PC-9 (cell line): ENCODE data around the gene TAGLN2. TPM values are rescaled to one million over a fixed set of nuclear protein-coding genes. Genes with fewer than 3 reads are reported as not detected.

Experiments
- Bru-seq: library from RNA; stranded (reverse); fragments of 400-500 nt; gene quantifications from one replicate; lab custom pipeline; 2021; lab: Mats Ljungman, UMichigan
- BruChase-seq, 2 experiments: library from RNA; stranded (reverse); fragments of 400-500 nt; gene quantifications; one replicate each; lab custom pipeline; 2021; lab: Mats Ljungman, UMichigan
- BruUV-seq: library from RNA; stranded (reverse); fragments of 400-500 nt; replicated peaks from 2 replicates; lab custom pipeline; 2021; lab: Mats Ljungman, UMichigan
- CTCF ChIA-PET: fragments of 300-600 bp; sonication (Branson Sonifier 250); formaldehyde crosslinking; loops from one replicate; lab custom pipeline; 2022; ENCODE audit warnings: antibody characterized with exemption; lab: Charles Lee
- POLR2A ChIA-PET: fragments of 300-600 bp; sonication (Branson Sonifier 250); formaldehyde crosslinking; loops from one replicate; lab custom pipeline; 2022; ENCODE audit warnings: antibody characterized with exemption; ENCODE audit not compliant: unreplicated experiment; lab: Charles Lee
- DNase-seq, 2 experiments: peaks; one replicate each; pipeline versions ENCODE4 v3.0.0 to v3.0.0-alpha.2; 2015 to 2022; ENCODE audit warnings: mixed read lengths in 1 of 2
- H2AFZ ChIP-seq: fragments of 200-600 bp; sonication (generic); 2 replicates; pipeline ENCODE4 v1.8.1; 2017; ENCODE audit warnings: antibody characterized with exemption
- H3F3A ChIP-seq: fragments of 200-600 bp; sonication (generic); 2 replicates; pipeline ENCODE4 v1.8.1; 2017; ENCODE audit warnings: antibody characterized with exemption, mild to moderate bottlenecking, low read depth; ENCODE audit not compliant: insufficient read depth
- H3K27ac ChIP-seq: fragments of 200-600 bp; sonication (generic); 2 replicates; pipeline ENCODE4 v1.6.1; 2016; ENCODE audit warnings: mixed run types
- H3K27me3 ChIP-seq: fragments of 200-600 bp; sonication (generic); 2 replicates; pipeline ENCODE4 v1.6.1; 2016; ENCODE audit warnings: low read depth, mixed run types; ENCODE audit not compliant: insufficient read depth
- H3K36me3 ChIP-seq: fragments of 200-600 bp; sonication (generic); 2 replicates; pipeline ENCODE4 v1.6.1; 2016; ENCODE audit warnings: low read depth, mixed run types
- H3K4me1 ChIP-seq: fragments of 200-600 bp; sonication (generic); replicated peaks from 2 replicates; pipeline ENCODE4 v1.6.1; 2016; ENCODE audit warnings: mixed run types; ENCODE audit not compliant: insufficient read depth
- H3K4me2 ChIP-seq: fragments of 200-600 bp; sonication (generic); 2 replicates; pipeline ENCODE4 v1.6.1; 2017; ENCODE audit warnings: mixed run types
- H3K4me3 ChIP-seq: fragments of 200-600 bp; sonication (generic); 2 replicates; pipeline ENCODE4 v1.6.1; 2016; ENCODE audit warnings: mixed run types
- H3K79me2 ChIP-seq: fragments of 200-600 bp; sonication (generic); 2 replicates; pipeline ENCODE4 v1.6.1; 2017; ENCODE audit warnings: low read depth, mixed run types
- H3K9me2 ChIP-seq: fragments of 200-600 bp; sonication (generic); 2 replicates; pipeline ENCODE4 v1.8.1; 2017; ENCODE audit warnings: mild to moderate bottlenecking; ENCODE audit not compliant: insufficient read depth
- H3K9me3 ChIP-seq: fragments of 200-600 bp; sonication (generic); 2 replicates; pipeline ENCODE4 v1.8.1; 2016; ENCODE audit warnings: low read depth; ENCODE audit not compliant: insufficient read depth
- H4K20me1 ChIP-seq: fragments of 200-600 bp; sonication (generic); 2 replicates; pipeline ENCODE4 v1.8.1; 2017; ENCODE audit not compliant: insufficient read depth
- EZH2 ChIP-seq: fragments of 200-600 bp; sonication (generic); IDR thresholded peaks from 2 replicates; pipeline ENCODE4 v1.8.0; 2017; ENCODE audit warnings: antibody characterized with exemption, low read depth
- intact Hi-C: fragments of 100-400 bp; cut with micrococcal nuclease; formaldehyde crosslinking; loops from one replicate; pipeline ENCODE4 v1.10.0; 2022; ENCODE audit not compliant: unreplicated experiment
- long read RNA-seq: library from polyadenylated mRNA; stranded (forward); transcript quantifications from one replicate; pipeline ENCODE4 v2.0.0, GENCODE V29; 2022
- total RNA-seq: library from RNA; stranded (reverse); gene quantifications from 2 replicates; pipeline ENCODE4 v1.2.3, GENCODE V29; 2021
- TF ChIP-seq, protein P1 (sequence below): fragments of 200-600 bp; sonication (generic); conservative IDR thresholded peaks from 2 replicates; pipeline ENCODE4 v1.6.1; 2017; ENCODE audit warnings: mixed run types, antibody characterized with exemption, mild to moderate bottlenecking, moderate library complexity

Gene TAGLN2
- total RNA-seq (473 and 481 TPM in 2 replicates), Bru-seq, nascent RNA (percentile 94 among the genes with signal in this experiment), BruChase-seq, experiment 1, labeled RNA remaining after a 2-hour chase (percentile 94 among the genes with signal in this experiment), BruChase-seq, experiment 2, labeled RNA remaining after a 6-hour chase (percentile 99 among the genes with signal in this experiment)
- long read RNA-seq, transcript TAGLN2-203 (5 exons, 1,604 nt) = major isoform, 675 of 816 reads
- long read RNA-seq, partial matches to known transcripts = 58 of 816 reads
- long read RNA-seq, other reads (novel, unspliced or antisense) = 79 of 816 reads

DNA sequence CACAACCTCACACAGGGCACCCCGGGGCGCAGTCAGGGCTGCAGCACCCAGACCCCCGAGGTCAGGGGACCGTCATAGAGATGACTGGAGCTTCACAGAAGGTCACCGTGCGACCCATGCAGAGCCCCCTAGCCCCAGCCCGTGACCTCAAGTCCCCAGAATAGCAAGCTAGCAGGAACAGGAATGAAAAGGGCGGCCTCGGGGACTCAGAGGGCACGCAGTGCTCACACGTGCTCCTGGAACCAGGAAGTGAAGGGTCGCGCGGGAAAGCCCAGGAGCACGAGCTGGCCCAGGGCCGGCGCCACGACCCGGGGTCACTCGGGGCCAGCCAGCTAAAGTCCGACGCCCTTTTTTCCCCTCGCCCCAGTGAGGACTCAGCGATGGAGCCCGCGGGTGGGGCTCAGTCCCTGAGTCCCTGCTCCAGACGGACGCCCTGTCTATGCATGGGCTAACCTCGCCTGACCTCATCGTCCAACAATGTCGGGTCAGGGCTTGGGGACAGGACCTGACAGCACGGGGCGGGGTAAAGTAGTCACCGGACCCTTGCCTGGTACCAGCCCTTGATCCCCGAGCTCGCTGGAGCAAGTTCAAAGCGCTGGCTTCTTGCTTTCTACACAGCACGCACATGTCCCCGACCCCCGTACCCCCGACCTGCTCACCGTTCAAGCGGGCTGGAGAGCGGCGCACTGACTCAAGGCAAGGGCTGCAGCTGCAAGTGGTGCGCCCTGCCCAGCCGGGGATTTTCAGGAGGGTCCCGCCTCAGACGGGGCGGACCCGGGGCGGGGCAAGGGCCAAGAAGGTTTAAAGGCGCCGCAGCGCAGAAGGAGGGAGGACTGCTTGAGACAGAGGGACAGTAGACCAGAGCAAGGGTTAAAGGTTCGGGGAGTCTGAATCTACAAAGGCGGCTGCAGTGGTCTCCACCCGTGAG lies at the start of gene TAGLN2:
TAGLN2 (minus strand) TSS at position 717 of the 928 bp plus-strand sequence. CDS start 4,998 bp downstream, outside the sequence.
- Histone ChIP-seq H3K36me3 (peaks cover 14% of the 10 kb centered on the region), H3K9me3 (no peaks in the 10 kb centered on the region), H3K79me2 (peaks cover 51% of the 10 kb centered on the region), H3K4me3 (peak within 1 kb of the TSS; percentile 93), H2AFZ (peak within 1 kb of the TSS; percentile 61), H3K9me2 (no peaks in the 10 kb centered on the region), H3K27me3 (no peaks in the 10 kb centered on the region), H3K4me2 (peak within 1 kb of the TSS; percentile 88), H3F3A (peaks cover 21% of the 10 kb centered on the region; the same call in 1 of the 2 replicates), H4K20me1 (peaks cover 25% of the 10 kb centered on the region), H3K4me1 (peaks cover 49% of the 10 kb centered on the region), H3K27ac (peak within 1 kb of the TSS; percentile 93)
- BruUV-seq = no TSS peak
- CTCF ChIA-PET = interaction anchor here (2.4 kb wide), 1 partner anchor 32 kb away, joined by 12 read pairs; no protein-coding TSS in a partner anchor
- DNase-seq = peak; percentile 87 to 92
- POLR2A ChIA-PET = interaction anchor here (0.6 to 2.5 kb wide), 12 partner anchors 8 to 762 kb away, joined by 3 to 18 read pairs (median 4); partner anchors contain the start of gene CFAP45
- TF ChIP-seq, protein P1, sequence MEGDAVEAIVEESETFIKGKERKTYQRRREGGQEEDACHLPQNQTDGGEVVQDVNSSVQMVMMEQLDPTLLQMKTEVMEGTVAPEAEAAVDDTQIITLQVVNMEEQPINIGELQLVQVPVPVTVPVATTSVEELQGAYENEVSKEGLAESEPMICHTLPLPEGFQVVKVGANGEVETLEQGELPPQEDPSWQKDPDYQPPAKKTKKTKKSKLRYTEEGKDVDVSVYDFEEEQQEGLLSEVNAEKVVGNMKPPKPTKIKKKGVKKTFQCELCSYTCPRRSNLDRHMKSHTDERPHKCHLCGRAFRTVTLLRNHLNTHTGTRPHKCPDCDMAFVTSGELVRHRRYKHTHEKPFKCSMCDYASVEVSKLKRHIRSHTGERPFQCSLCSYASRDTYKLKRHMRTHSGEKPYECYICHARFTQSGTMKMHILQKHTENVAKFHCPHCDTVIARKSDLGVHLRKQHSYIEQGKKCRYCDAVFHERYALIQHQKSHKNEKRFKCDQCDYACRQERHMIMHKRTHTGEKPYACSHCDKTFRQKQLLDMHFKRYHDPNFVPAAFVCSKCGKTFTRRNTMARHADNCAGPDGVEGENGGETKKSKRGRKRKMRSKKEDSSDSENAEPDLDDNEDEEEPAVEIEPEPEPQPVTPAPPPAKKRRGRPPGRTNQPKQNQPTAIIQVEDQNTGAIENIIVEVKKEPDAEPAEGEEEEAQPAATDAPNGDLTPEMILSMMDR = no peak; the same call in 1 of the 2 replicates
- no peak for TF ChIP-seq EZH2
- intact Hi-C loops = loop anchor here (1.0 to 2.0 kb wide), 5 partner anchors 9 to 145 kb away; partner anchors contain the start of genes CFAP45, DUSP23 and IGSF9

- no TSS peak for BruUV-seq
- Histone ChIP-seq H3K4me3 (no peak overlapping the region), H3K9me3 (no peaks in the 10 kb centered on the region; the same call in 1 of the 2 replicates), H3K9me2 (no peaks in the 10 kb centered on the region; the same call in 1 of the 2 replicates), H4K20me1 (no peaks in the 10 kb centered on the region), H3F3A (no peaks in the 10 kb centered on the region), H3K79me2 (no peaks in the 10 kb centered on the region), H3K36me3 (no peaks in the 10 kb centered on the region), H3K4me1 (no peaks in the 10 kb centered on the region), H3K27ac (no peak overlapping the region), H2AFZ (no peak overlapping the region), H3K4me2 (no peak overlapping the region), H3K27me3 (peaks cover 15% of the 10 kb centered on the region)
- ChIA-PET POLR2A (no interaction called here), CTCF (no interaction called here)
- intact Hi-C loops = no loop called here
- TF ChIP-seq, protein P1 = no peak
- TF ChIP-seq EZH2 = no peak
- no peak for DNase-seq
These were observed 49.2 kb upstream of the TAGLN2 start for GRCh38 chr1:159974350-159974965.
